GM21515 (cell line): Measurements from ENCODE around the gene SRGAP2.
A peak's percentile ranks its signal among the peaks of the same experiment; 100 is the strongest.
"Not testable (repeated sequence)": the region's sequence is repeated elsewhere in the genome, so short reads cannot be mapped to it uniquely, and the experiment has no call there.

Experiments used
- ATAC-seq: cut with Tn5 transposase; IDR thresholded peaks from one replicate; pipeline ENCODE4 v1.9.1; 2021; ENCODE audit not compliant: unreplicated experiment

Gene SRGAP2

GRCh38 chr1:206204871-206205270 lies 1.5 kb downstream of the SRGAP2 start:
- ATAC-seq, result not testable (repeated sequence)

- ATAC-seq, result not testable (repeated sequence)
Observed at GRCh38 chr1:206205569-206205968, 2.2 kb downstream of the SRGAP2 start.

- not testable (repeated sequence) for ATAC-seq
Observed at GRCh38 chr1:206210802-206211201, 7.5 kb downstream of the SRGAP2 start.

GRCh38 chr1:206215600-206216392 lies 12.5 kb downstream of the SRGAP2 start:
- ATAC-seq, result not testable (repeated sequence)

GRCh38 chr1:206218285-206218684 lies 14.9 kb downstream of the SRGAP2 start:
- not testable (repeated sequence) for ATAC-seq

- not testable (repeated sequence) for ATAC-seq
Observed at GRCh38 chr1:206218765-206219164, 15.4 kb downstream of the SRGAP2 start.

- ATAC-seq, result not testable (repeated sequence)
Observed at GRCh38 chr1:206219514-206220331, 16.4 kb downstream of the SRGAP2 start.

GRCh38 chr1:206220332-206221000 lies 17.1 kb downstream of the SRGAP2 start:
- not testable (repeated sequence) for ATAC-seq

- not testable (repeated sequence) for ATAC-seq
Observed at GRCh38 chr1:206221585-206221984, 18.2 kb downstream of the SRGAP2 start.

- ATAC-seq, result not testable (repeated sequence)
Observed at GRCh38 chr1:206224190-206224776, 20.9 kb downstream of the SRGAP2 start.

- not testable (repeated sequence) for ATAC-seq
Observed at GRCh38 chr1:206225386-206225785, 22.0 kb downstream of the SRGAP2 start.

GRCh38 chr1:206226886-206227285 lies 23.5 kb downstream of the SRGAP2 start:
- ATAC-seq, result not testable (repeated sequence)

GRCh38 chr1:206229286-206229685 lies 25.9 kb downstream of the SRGAP2 start:
- not testable (repeated sequence) for ATAC-seq

- not testable (repeated sequence) for ATAC-seq
Observed at GRCh38 chr1:206231989-206232388, 28.6 kb downstream of the SRGAP2 start.

GRCh38 chr1:206232970-206233645 lies 29.8 kb downstream of the SRGAP2 start:
- peak; percentile 73 for ATAC-seq

- not testable (repeated sequence) for ATAC-seq
Observed at GRCh38 chr1:206234189-206234916, 31.0 kb downstream of the SRGAP2 start.

- not testable (repeated sequence) for ATAC-seq
Observed at GRCh38 chr1:206235190-206235589, 31.8 kb downstream of the SRGAP2 start.

GRCh38 chr1:206240288-206240687 lies 36.9 kb downstream of the SRGAP2 start:
- not testable (repeated sequence) for ATAC-seq

GRCh38 chr1:206243335-206243734 lies 40.0 kb downstream of the SRGAP2 start:
- ATAC-seq, result peak; percentile 97

- not testable (repeated sequence) for ATAC-seq
Observed at GRCh38 chr1:206245479-206245878, 42.1 kb downstream of the SRGAP2 start.
